Measurements from ENCODE around the gene ASTN1.

- TF ChIP-seq EZH2 (IDR thresholded peaks at IDR 0.05) (no peak), POLR2AphosphoS5 (IDR thresholded peaks at IDR 0.05; ENCODE audit: borderline replicate concordance, low read depth, low read length) (no peak)
Observed at GRCh38 chr1:176884286-176884685, 280.2 kb downstream of the ASTN1 start.
